ENCODE data around the gene CD2AP.

The CD2AP gene

DNA sequence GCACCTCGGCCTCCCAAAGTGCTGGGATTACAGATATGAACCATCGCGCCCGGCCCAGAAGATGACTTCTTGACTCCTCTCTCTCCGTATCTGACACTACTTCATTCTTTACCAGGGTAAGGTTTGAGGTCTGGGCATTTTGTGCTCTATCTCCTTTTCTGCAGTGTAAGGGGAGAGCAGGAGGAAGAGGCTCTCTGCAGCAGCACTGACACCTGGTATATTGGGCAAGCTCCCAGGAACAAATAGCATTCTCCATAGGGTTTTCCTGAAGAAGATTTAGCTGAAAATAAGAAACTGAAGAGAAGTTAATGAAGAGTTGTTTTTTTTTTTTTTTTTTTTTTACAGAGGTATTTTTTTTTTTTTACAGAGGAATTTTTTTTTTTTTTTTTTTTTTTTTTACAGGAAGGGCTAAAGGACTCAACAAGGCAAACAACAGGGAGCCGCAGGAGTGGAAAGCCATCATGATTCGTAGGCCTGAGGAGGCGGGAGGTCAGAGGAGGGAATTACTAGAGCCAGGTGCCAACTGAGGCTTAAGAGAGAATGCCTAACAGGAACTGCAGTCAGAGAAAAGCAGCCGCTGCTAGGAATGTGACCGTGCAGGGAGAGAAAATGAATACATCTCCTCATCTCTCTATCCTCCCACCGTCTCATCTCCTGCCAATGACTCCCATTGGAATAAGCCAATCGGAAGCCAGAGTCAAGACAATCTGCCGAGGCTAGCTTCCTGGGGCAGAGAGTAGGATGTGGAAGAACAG, 186.1 kb downstream of the CD2AP start:
- H3K36me3 ChIP-seq: no peaks in the 10 kb centered on the region
- intact Hi-C loops (cut with DNase I; ENCODE audit: low total_unique reads): no loop called here
- H3K9me3 ChIP-seq: no peaks in the 10 kb centered on the region
- H3K4me1 ChIP-seq: no peaks in the 10 kb centered on the region
- H3K27me3 ChIP-seq: peaks cover 0 to 4% of the 10 kb centered on the region in 2 donors
- H3K4me3 ChIP-seq: no peak overlapping the region
- no peak overlapping the region for H3K27ac ChIP-seq
- no peak for DNase-seq
- TF ChIP-seq, protein P1, sequence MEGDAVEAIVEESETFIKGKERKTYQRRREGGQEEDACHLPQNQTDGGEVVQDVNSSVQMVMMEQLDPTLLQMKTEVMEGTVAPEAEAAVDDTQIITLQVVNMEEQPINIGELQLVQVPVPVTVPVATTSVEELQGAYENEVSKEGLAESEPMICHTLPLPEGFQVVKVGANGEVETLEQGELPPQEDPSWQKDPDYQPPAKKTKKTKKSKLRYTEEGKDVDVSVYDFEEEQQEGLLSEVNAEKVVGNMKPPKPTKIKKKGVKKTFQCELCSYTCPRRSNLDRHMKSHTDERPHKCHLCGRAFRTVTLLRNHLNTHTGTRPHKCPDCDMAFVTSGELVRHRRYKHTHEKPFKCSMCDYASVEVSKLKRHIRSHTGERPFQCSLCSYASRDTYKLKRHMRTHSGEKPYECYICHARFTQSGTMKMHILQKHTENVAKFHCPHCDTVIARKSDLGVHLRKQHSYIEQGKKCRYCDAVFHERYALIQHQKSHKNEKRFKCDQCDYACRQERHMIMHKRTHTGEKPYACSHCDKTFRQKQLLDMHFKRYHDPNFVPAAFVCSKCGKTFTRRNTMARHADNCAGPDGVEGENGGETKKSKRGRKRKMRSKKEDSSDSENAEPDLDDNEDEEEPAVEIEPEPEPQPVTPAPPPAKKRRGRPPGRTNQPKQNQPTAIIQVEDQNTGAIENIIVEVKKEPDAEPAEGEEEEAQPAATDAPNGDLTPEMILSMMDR (IDR thresholded peaks at IDR 0.05): no peak

DNA sequence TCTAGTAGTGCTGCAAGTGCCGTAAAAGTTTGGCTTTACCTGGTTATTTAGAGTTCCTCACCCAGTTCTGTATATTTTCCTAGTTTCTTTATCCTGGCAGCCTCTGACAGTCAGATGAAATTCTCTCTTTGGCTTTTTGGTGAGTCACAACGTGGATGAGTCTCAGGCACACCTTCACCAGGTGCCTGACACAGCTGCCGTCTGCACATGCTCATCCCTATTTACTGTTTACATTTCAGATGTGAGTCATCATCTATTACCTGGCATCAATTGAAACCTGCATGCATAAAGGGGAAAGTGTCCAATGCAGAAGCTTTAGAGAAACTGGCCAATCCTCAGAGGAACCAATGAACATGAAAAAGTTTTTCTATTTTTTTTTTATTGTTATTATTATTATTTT, 187.5 kb downstream of the CD2AP start:
- DNase-seq: no peak
- Histone ChIP-seq H3K4me1 (no peaks in the 10 kb centered on the region), H3K9me3 (no peaks in the 10 kb centered on the region), H3K27me3 (peaks cover 0 to 4% of the 10 kb centered on the region in 2 donors), H3K27ac (no peak overlapping the region), H3K36me3 (no peaks in the 10 kb centered on the region), H3K4me3 (no peak overlapping the region)
- TF ChIP-seq, protein P1 (IDR thresholded peaks at IDR 0.05): no peak
- intact Hi-C loops (cut with DNase I; ENCODE audit: low total_unique reads): no loop called here

DNA sequence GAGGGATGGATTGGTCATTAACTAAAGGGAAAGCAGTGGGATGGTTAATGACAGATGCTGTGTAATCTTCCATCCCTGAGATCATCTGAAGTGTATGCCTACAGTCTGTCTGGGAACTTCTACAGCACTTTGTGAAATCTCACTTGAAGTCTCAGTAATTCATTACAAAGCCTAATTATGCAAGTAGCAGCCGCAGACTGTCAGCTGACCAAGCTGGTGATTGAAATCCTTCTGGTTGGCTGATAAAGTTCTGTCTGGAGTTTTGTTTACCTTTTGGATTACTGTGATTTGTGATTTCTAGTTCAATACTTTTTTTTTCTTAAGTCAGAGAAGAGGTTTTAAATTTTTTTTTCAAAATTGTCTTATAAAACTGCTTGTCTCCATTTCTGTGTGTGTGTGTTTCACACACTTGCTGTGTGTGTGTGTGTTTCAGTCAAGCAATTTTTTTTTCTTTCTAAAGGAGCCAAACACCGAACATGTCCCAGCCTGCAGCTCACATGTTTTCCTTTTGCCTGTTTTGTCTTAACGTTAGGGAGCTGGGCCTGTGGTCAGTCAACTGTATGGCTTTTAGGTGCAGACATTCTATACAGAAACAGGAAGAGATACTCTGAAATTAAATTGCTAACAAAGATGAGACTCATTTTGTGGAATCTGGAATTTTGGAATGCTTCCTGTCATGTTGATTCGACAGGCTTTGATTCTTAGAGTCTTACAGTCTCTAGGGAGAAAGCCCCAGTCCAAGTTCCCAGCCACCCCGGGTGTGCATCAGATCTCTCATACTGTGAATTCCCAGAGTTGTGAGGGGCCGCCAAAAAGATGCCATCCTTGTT, 192.3 kb downstream of the CD2AP start:
- Histone ChIP-seq H3K36me3 (no peaks in the 10 kb centered on the region), H3K27me3 (peaks cover 0 to 3% of the 10 kb centered on the region in 2 donors), H3K9me3 (no peaks in the 10 kb centered on the region), H3K27ac (no peak overlapping the region), H3K4me1 (no peaks in the 10 kb centered on the region), H3K4me3 (no peak overlapping the region)
- no peak for DNase-seq
- TF ChIP-seq, protein P1 (IDR thresholded peaks at IDR 0.05): no peak
- intact Hi-C loops (cut with DNase I; ENCODE audit: low total_unique reads): no loop called here

DNA sequence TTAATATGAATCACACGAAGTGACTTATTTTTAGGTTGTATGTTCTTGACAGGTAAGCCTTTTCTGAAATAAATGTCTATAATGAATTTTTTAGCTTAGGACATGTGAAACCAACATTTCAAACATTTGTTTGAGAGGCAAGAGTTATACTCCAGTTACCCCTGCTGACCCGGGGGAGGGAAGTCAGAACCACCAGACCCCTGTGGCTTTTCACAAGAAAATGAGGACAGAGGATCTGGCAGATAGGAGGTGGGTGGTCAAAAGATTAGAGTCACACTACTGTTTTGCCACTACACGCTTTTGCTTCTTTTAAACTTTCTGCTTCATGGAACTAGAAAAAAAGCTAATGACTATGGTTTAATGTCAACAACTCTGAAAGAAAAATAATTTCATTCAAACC, 193.3 kb downstream of the CD2AP start:
- TF ChIP-seq, protein P1 (IDR thresholded peaks at IDR 0.05): no peak
- Histone ChIP-seq H3K27ac (no peak overlapping the region), H3K4me1 (no peaks in the 10 kb centered on the region), H3K36me3 (no peaks in the 10 kb centered on the region), H3K27me3 (no peaks in the 10 kb centered on the region), H3K9me3 (no peaks in the 10 kb centered on the region), H3K4me3 (no peak overlapping the region)
- intact Hi-C loops (cut with DNase I; ENCODE audit: low total_unique reads): no loop called here
- no peak for DNase-seq

DNA sequence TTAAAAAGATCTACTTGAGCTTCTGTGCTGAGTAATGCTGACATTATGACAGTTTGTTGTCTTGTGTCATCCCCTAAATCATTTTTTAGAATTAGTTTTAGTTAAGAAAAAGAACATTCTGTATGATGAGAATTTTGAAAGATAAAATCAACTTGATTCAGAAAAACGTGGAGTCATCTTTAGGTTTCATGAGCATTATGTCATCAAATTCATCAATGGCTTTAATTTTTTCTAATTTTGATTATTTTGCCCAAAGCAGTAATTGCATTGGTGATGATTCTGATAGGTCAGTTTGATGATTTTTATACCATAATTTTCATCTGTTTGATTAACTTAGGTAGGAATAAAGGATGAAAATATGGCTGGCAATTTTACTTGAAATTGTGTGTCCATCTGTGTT, 194.2 kb downstream of the CD2AP start:
- no peaks in the 10 kb centered on the region for H3K27me3 ChIP-seq
- H3K36me3 ChIP-seq: no peaks in the 10 kb centered on the region
- no peak overlapping the region for H3K4me3 ChIP-seq
- no peaks in the 10 kb centered on the region for H3K9me3 ChIP-seq
- no peaks in the 10 kb centered on the region for H3K4me1 ChIP-seq
- intact Hi-C loops (cut with DNase I; ENCODE audit: low total_unique reads): no loop called here
- no peak overlapping the region for H3K27ac ChIP-seq
- TF ChIP-seq, protein P1 (IDR thresholded peaks at IDR 0.05): no peak
- DNase-seq: no peak

All from tibial artery (tissue), 4 donors.